ENCODE measurements around the gene PRKAR2B.
"Not testable (repeated sequence)": the region's sequence is repeated elsewhere in the genome, so short reads cannot be mapped to it uniquely, and the experiment has no call there.

PRKAR2B gene

DNA sequence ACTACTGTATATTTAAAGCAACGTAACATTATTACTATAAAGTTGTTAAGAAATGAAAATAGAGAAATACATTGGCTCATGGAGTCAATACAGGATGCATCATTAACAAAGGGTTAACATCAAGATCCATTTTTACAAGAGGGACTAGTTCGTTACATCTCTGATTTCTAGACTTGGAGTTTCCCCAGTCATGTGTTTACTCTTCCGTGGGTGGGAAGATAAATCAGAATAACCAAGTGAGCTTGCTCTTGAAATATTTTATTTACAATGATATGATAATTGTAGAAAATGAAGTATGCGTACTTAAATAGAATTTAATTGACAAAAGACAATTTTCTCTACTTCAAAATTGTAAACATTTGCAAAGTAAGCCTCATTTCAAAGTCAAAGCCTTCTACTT, 1.0 kb upstream of the PRKAR2B start:
- no peaks in the 10 kb centered on the region for H3K36me3 ChIP-seq (ENCODE audit: control insufficient read depth, insufficient read depth, low read length)
- peaks cover 9% of the 10 kb centered on the region for H3K27me3 ChIP-seq (ENCODE audit: control insufficient read depth, insufficient read depth, low read length)
- no peaks in the 10 kb centered on the region for H3K9me3 ChIP-seq (ENCODE audit: control insufficient read depth, low read length)
- H3K4me1 ChIP-seq (ENCODE audit: control insufficient read depth, insufficient read depth, low read length) = peaks cover 6% of the 10 kb centered on the region
- H3K9ac ChIP-seq (ENCODE audit: low read length) = no peak overlapping the region
- no peak overlapping the region for H3K4me3 ChIP-seq (ENCODE audit: low read length)

DNA sequence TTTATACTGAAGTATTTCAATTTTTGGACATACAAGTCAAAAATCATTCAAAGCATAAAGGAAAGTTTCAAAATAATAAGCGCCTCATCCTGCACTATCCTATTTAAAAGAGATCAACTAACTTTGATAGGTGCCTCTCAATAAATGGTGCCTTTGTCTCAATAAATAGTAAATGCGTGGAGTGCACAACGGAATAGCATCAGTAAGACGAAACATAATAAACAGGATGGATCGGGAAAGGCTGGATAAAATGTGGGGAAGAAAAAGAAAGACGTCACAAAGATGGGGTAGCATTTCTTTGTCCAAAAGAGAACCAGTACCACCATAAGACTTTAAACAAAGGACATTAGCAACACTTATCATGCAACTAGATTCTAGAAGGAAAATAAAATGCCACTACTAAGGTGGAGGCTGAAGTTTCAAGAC, 571 bp upstream of the PRKAR2B start:
- Histone ChIP-seq H3K9ac (ENCODE audit: low read length) (peak overlapping the region; percentile 29), H3K27me3 (ENCODE audit: control insufficient read depth, insufficient read depth, low read length) (peaks cover 9% of the 10 kb centered on the region), H3K9me3 (ENCODE audit: control insufficient read depth, low read length) (no peaks in the 10 kb centered on the region), H3K4me3 (ENCODE audit: low read length) (no peak overlapping the region), H3K36me3 (ENCODE audit: control insufficient read depth, insufficient read depth, low read length) (no peaks in the 10 kb centered on the region), H3K4me1 (ENCODE audit: control insufficient read depth, insufficient read depth, low read length) (peaks cover 6% of the 10 kb centered on the region)

DNA sequence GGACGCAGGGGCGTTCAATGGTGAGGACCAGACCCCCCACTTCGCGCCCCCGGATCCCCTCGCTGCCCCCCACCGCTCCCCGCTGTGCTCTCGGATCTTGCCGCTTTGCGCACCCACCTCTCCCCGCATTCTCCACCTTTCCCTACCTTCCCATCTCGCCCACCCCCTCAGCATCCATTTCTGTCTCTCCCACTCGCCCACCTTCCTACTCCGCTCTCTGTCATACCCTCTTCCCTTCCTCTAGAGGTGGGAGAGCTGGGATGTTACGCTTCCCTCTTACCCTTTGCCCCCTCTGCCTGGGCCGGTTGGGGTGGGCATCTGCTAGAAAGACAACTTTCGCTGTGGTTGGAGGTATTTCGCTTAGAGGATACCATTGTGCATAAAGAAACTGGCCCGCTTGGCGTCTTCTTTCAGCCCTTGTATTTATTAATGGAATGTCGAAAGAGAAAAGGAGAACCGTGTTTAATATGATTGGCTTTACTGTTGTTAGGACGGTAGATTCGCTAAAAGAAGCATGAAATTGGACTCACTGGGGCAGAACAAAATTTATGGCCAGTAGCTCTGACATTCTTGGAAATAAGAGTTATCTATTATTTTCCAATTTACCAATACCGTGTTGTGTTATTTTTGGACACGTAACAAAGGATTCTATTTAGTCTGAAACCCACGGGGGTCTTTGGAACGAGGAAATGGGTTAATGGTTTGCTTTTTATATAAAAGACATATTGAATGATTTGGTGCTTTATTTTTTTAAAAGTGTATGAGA, 873 bp downstream of the PRKAR2B start:
- peaks cover 6% of the 10 kb centered on the region for H3K4me1 ChIP-seq (ENCODE audit: control insufficient read depth, insufficient read depth, low read length)
- H3K36me3 ChIP-seq (ENCODE audit: control insufficient read depth, insufficient read depth, low read length) = no peaks in the 10 kb centered on the region
- H3K27me3 ChIP-seq (ENCODE audit: control insufficient read depth, insufficient read depth, low read length) = peaks cover 9% of the 10 kb centered on the region
- H3K4me3 ChIP-seq (ENCODE audit: low read length) = no peak overlapping the region
- H3K9me3 ChIP-seq (ENCODE audit: control insufficient read depth, low read length) = no peaks in the 10 kb centered on the region
- peak overlapping the region; percentile 52 for H3K9ac ChIP-seq (ENCODE audit: low read length)

DNA sequence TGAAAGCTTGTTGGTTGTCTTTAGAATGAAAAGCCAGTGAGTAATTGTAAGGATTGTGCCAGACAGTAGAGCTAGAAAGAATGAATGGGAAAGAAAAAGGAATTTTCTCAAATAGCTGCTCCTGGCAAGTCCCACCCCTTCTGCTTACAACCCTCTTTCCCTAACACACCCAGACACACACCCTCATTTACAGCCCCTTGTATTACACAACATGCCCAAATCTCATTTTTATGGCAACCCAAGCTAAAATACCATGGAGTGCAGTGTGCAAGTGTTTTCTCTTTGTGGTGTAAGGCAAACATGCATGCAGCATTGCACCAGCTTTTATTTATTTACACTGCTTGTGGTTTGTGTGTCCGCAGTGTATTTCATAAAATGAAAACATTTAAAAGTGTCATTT, 1.5 kb downstream of the PRKAR2B start:
- Histone ChIP-seq H3K36me3 (ENCODE audit: control insufficient read depth, insufficient read depth, low read length) (no peaks in the 10 kb centered on the region), H3K27me3 (ENCODE audit: control insufficient read depth, insufficient read depth, low read length) (peaks cover 9% of the 10 kb centered on the region), H3K9me3 (ENCODE audit: control insufficient read depth, low read length) (no peaks in the 10 kb centered on the region), H3K4me1 (ENCODE audit: control insufficient read depth, insufficient read depth, low read length) (peaks cover 6% of the 10 kb centered on the region), H3K9ac (ENCODE audit: low read length) (no peak overlapping the region), H3K4me3 (ENCODE audit: low read length) (no peak overlapping the region)

DNA sequence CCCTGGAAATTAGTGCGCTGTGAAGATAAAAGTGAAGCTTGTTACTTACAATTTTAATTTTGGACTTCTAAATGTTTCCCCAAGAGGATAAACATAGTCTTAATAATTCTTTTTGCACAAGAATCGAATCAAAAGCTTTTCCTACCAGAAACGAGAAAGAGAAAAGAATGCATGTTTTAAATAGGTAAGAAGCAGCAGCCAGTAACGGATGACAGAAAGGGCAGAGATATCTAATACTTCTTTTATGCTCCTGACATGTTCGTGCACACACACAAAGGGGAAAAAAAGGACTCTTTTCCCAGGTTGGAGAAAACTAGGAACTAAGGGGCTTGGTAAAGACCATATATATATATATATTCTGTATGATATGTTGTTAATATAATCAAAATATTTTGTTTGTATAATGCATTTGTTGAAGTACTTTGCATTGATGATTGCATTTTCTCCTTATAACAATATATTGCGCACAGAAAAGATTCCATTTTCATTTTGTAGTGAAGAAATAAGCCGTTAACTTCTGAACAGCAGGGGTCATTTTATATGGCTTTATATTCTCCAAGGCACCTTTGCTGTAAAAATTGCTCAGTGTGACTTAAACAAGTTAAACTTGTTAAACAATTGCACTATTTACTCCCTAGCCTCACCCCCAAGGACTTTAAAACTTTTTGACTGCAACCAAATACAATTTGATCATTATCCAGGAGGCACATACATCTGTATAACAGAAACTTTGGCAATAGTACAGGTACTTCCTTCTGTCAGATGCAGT, 2.2 kb downstream of the PRKAR2B start:
- no peaks in the 10 kb centered on the region for H3K36me3 ChIP-seq (ENCODE audit: control insufficient read depth, insufficient read depth, low read length)
- no peaks in the 10 kb centered on the region for H3K9me3 ChIP-seq (ENCODE audit: control insufficient read depth, low read length)
- peaks cover 9% of the 10 kb centered on the region for H3K27me3 ChIP-seq (ENCODE audit: control insufficient read depth, insufficient read depth, low read length)
- H3K4me1 ChIP-seq (ENCODE audit: control insufficient read depth, insufficient read depth, low read length) = peaks cover 6% of the 10 kb centered on the region
- H3K9ac ChIP-seq (ENCODE audit: low read length) = no peak overlapping the region
- no peak overlapping the region for H3K4me3 ChIP-seq (ENCODE audit: low read length)

GRCh38 chr7:107047902-107048782, 3.6 kb downstream of the PRKAR2B start:
- Histone ChIP-seq H3K4me3 (ENCODE audit: low read length) (no peak overlapping the region), H3K27me3 (ENCODE audit: control insufficient read depth, insufficient read depth, low read length) (peaks cover 9% of the 10 kb centered on the region), H3K9ac (ENCODE audit: low read length) (no peak overlapping the region), H3K9me3 (ENCODE audit: control insufficient read depth, low read length) (no peaks in the 10 kb centered on the region), H3K4me1 (ENCODE audit: control insufficient read depth, insufficient read depth, low read length) (peaks cover 6% of the 10 kb centered on the region), H3K36me3 (ENCODE audit: control insufficient read depth, insufficient read depth, low read length) (no peaks in the 10 kb centered on the region)

GRCh38 chr7:107048783-107049418, 4.4 kb downstream of the PRKAR2B start:
- no peaks in the 10 kb centered on the region for H3K36me3 ChIP-seq (ENCODE audit: control insufficient read depth, insufficient read depth, low read length)
- H3K9me3 ChIP-seq (ENCODE audit: control insufficient read depth, low read length) = no peaks in the 10 kb centered on the region
- peaks cover 9% of the 10 kb centered on the region for H3K27me3 ChIP-seq (ENCODE audit: control insufficient read depth, insufficient read depth, low read length)
- H3K9ac ChIP-seq (ENCODE audit: low read length) = no peak overlapping the region
- H3K4me3 ChIP-seq (ENCODE audit: low read length) = no peak overlapping the region
- H3K4me1 ChIP-seq (ENCODE audit: control insufficient read depth, insufficient read depth, low read length) = peaks cover 6% of the 10 kb centered on the region

GRCh38 chr7:107049480-107049879, 5.0 kb downstream of the PRKAR2B start:
- Histone ChIP-seq H3K9ac (ENCODE audit: low read length) (no peak overlapping the region), H3K4me1 (ENCODE audit: control insufficient read depth, insufficient read depth, low read length) (peaks cover 6% of the 10 kb centered on the region), H3K4me3 (ENCODE audit: low read length) (no peak overlapping the region), H3K27me3 (ENCODE audit: control insufficient read depth, insufficient read depth, low read length) (peaks cover 9% of the 10 kb centered on the region), H3K9me3 (ENCODE audit: control insufficient read depth, low read length) (no peaks in the 10 kb centered on the region), H3K36me3 (ENCODE audit: control insufficient read depth, insufficient read depth, low read length) (no peaks in the 10 kb centered on the region)

- Histone ChIP-seq H3K9me3 (ENCODE audit: control insufficient read depth, low read length) (no peaks in the 10 kb centered on the region), H3K9ac (ENCODE audit: low read length) (no peak overlapping the region), H3K4me1 (ENCODE audit: control insufficient read depth, insufficient read depth, low read length) (peaks cover 5% of the 10 kb centered on the region), H3K36me3 (ENCODE audit: control insufficient read depth, insufficient read depth, low read length) (no peaks in the 10 kb centered on the region), H3K27me3 (ENCODE audit: control insufficient read depth, insufficient read depth, low read length) (peaks cover 6% of the 10 kb centered on the region), H3K4me3 (ENCODE audit: low read length) (no peak overlapping the region)
These were observed 5.5 kb downstream of the PRKAR2B start for GRCh38 chr7:107049971-107050532.

- no peak overlapping the region for H3K4me3 ChIP-seq (ENCODE audit: low read length)
- H3K27me3 ChIP-seq (ENCODE audit: control insufficient read depth, insufficient read depth, low read length) = no peaks in the 10 kb centered on the region
- no peak overlapping the region for H3K9ac ChIP-seq (ENCODE audit: low read length)
- H3K4me1 ChIP-seq (ENCODE audit: control insufficient read depth, insufficient read depth, low read length) = no peaks in the 10 kb centered on the region
- no peaks in the 10 kb centered on the region for H3K36me3 ChIP-seq (ENCODE audit: control insufficient read depth, insufficient read depth, low read length)
- H3K9me3 ChIP-seq (ENCODE audit: control insufficient read depth, low read length) = no peaks in the 10 kb centered on the region
These were observed 6.9 kb downstream of the PRKAR2B start for GRCh38 chr7:107051376-107051775.

DNA sequence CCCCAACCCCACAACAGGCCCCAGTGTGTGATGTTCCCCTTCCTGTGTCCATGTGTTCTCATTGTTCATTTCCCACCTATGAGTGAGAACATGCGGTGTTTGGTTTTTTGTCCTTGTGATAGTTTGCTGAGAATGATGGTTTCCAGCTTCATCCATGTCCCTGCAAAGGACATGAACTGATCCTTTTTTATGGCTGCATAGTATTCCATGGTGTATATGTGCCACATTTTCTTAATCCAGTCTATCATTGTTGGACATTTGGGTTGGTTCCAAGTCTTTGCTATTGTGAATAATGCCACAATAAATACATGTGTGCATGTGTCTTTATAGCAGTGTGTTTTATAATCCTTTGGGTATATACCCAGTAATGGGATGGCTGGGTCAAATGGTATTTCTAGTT, 10.5 kb downstream of the PRKAR2B start:
- H3K9me3 ChIP-seq (ENCODE audit: control insufficient read depth, low read length); H3K4me3 ChIP-seq (ENCODE audit: low read length); H3K9ac ChIP-seq (ENCODE audit: low read length); H3K4me1 ChIP-seq (ENCODE audit: control insufficient read depth, insufficient read depth, low read length); H3K27me3 ChIP-seq (ENCODE audit: control insufficient read depth, insufficient read depth, low read length); H3K36me3 ChIP-seq (ENCODE audit: control insufficient read depth, insufficient read depth, low read length): not testable (repeated sequence)
